Lower lobe of right lung (tissue), 2 donors: Measurements from ENCODE around the gene LPP. TPM values are rescaled to one million over a fixed set of nuclear protein-coding genes. Genes with fewer than 3 reads are reported as not detected.

Source experiments
- ATAC-seq, 2 donors: fragments of 200-7000 bp; cut with Tn5 transposase; one replicate each; pipeline ENCODE4 v1.9.1; 2020 to 2022; ENCODE audit warnings: mild to moderate bottlenecking in 2 of 2, moderate library complexity in 2 of 2
- DNase-seq: peaks from one replicate; pipeline ENCODE4 v3.0.0-alpha.2; 2020
- H3K27ac ChIP-seq: fragments of 200-600 bp; one replicate; pipeline ENCODE4 v1.8.0; 2022
- H3K27me3 ChIP-seq: fragments of 200-600 bp; one replicate; pipeline ENCODE4 v1.8.0; 2022; ENCODE audit warnings: low read depth
- H3K36me3 ChIP-seq: fragments of 200-600 bp; one replicate; pipeline ENCODE4 v1.8.0; 2022; ENCODE audit warnings: mild to moderate bottlenecking
- H3K4me1 ChIP-seq: fragments of 200-600 bp; one replicate; pipeline ENCODE4 v1.8.0; 2022
- H3K4me3 ChIP-seq: fragments of 200-600 bp; one replicate; pipeline ENCODE4 v1.8.0; 2022; ENCODE audit warnings: mild to moderate bottlenecking
- H3K9me3 ChIP-seq: fragments of 200-600 bp; one replicate; pipeline ENCODE4 v1.8.0; 2022
- CTCF ChIP-seq: fragments of 200-600 bp; IDR thresholded peaks from one replicate; pipeline ENCODE4 v1.8.0; 2022; ENCODE audit warnings: antibody characterized with exemption, mild to moderate bottlenecking
- intact Hi-C: fragments of 100-400 bp; cut with DNase I; formaldehyde crosslinking; loops from one replicate; pipeline ENCODE4 v1.11.0; 2022
- total RNA-seq: library from RNA; stranded (reverse); fragmentation: NEBNext Ultra II Directional; extraction: Animal tissue kit (Norgen Biotek cat#: 25700); gene quantifications from one replicate; pipeline ENCODE4 v1.2.1, GENCODE V29; 2021
- donor health status: DM: no; HTN: yes; CAD: no; lungs with severe emphysema.

The LPP gene
- total RNA-seq, 1 donor from 2014 or later = 180 TPM

GRCh38 chr3:188268336-188268735 is 114.4 kb downstream of the LPP start:
- Histone ChIP-seq H3K27ac (no peak overlapping the region), H3K4me1 (peaks cover 81% of the 10 kb centered on the region), H3K4me3 (no peak overlapping the region), H3K9me3 (no peaks in the 10 kb centered on the region), H3K36me3 (no peaks in the 10 kb centered on the region), H3K27me3 (no peaks in the 10 kb centered on the region)
- intact Hi-C loops = no loop called here
- DNase-seq (no peak), ATAC-seq (no peak)
- no peak for TF ChIP-seq CTCF

DNA sequence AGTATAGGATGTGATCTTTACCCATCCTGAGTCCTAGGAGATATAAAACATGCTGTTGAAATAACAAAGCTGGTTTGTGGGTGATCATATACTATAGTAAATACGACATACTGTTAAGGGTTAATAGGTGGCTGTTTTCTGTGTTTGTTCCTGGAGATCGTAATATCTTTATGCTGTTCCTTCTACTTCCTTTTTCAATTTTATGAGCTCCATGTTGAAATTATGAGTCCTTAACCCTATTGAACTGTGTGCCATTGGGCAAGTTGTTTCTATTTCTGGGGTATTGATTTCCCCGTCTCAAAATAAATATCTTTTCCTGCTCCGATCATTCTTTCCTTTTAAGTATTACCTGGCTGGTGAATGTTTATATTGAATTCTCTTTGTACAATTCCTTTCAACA is 115.1 kb downstream of the LPP start:
- no peaks in the 10 kb centered on the region for H3K9me3 ChIP-seq
- H3K4me1 ChIP-seq = peaks cover 79% of the 10 kb centered on the region
- H3K27me3 ChIP-seq = no peaks in the 10 kb centered on the region
- no peaks in the 10 kb centered on the region for H3K36me3 ChIP-seq
- no peak for TF ChIP-seq CTCF
- ATAC-seq (no peak), DNase-seq (no peak)
- no peak overlapping the region for H3K4me3 ChIP-seq
- intact Hi-C loops = no loop called here
- H3K27ac ChIP-seq = no peak overlapping the region

- Histone ChIP-seq H3K4me3 (no peak overlapping the region), H3K36me3 (no peaks in the 10 kb centered on the region), H3K27ac (peak overlapping the region; percentile 39), H3K9me3 (no peaks in the 10 kb centered on the region), H3K27me3 (no peaks in the 10 kb centered on the region), H3K4me1 (peaks cover 64% of the 10 kb centered on the region)
- intact Hi-C loops = no loop called here
- DNase-seq (no peak), ATAC-seq (peak; percentile 29 to 53)
- no peak for TF ChIP-seq CTCF
Observed at GRCh38 chr3:188270423-188270972, 116.5 kb downstream of the LPP start.

- DNase-seq (no peak), ATAC-seq (no peak)
- Histone ChIP-seq H3K9me3 (no peaks in the 10 kb centered on the region), H3K27ac (peak overlapping the region; percentile 5), H3K27me3 (no peaks in the 10 kb centered on the region), H3K36me3 (no peaks in the 10 kb centered on the region), H3K4me1 (peaks cover 57% of the 10 kb centered on the region), H3K4me3 (no peak overlapping the region)
- TF ChIP-seq CTCF = no peak
- intact Hi-C loops = no loop called here
Observed at GRCh38 chr3:188271226-188271914, 117.4 kb downstream of the LPP start.

DNA sequence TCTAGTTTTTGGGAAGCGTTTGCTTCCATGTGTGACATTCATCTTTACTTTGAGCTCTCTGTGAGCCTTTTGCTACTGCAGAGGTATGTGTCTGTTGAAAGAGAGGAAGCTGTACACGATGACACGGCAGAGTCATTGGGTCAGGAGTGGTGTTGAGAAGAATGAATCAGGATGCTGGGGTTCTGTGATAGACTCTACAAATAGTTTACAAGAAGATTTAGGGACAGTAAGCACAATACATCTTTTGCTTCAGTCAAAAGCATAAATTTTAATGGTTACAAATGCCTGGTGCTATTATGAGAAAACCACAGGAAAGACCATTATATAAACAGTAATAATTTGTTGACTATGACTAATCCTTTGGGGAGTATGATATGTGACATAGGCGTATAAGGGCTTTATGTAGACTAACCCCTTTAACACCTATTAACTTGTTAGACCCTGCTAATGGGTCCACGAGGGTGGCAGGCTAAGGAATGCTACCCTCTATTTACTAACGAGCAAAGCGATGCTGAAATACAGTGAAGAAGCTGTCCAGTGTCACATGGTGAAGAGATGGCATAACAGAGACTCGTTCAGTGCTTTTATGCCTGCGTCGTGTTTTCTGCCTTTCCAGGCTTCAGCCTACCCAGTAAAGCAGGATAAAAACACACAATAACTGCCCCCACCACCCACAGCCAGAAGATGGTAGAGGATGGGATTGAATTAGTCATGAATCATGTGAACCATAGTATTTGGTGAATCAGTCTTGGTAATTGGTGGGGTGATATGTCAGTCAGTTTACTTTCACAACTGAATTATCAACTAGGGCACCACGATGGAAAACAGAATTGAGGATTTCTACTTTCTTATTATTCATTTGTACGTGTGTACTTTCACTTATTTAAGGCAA is 118.8 kb downstream of the LPP start:
- H3K9me3 ChIP-seq = no peaks in the 10 kb centered on the region
- TF ChIP-seq CTCF = no peak
- no peak overlapping the region for H3K4me3 ChIP-seq
- H3K27me3 ChIP-seq = no peaks in the 10 kb centered on the region
- DNase-seq (no peak), ATAC-seq (peak; percentile 39 to 51)
- intact Hi-C loops = no loop called here
- no peaks in the 10 kb centered on the region for H3K36me3 ChIP-seq
- no peak overlapping the region for H3K27ac ChIP-seq
- peaks cover 44% of the 10 kb centered on the region for H3K4me1 ChIP-seq
